Left kidney (tissue), 2 donors: ENCODE measurements around the gene SIX2. TPM values are rescaled to one million over a fixed set of nuclear protein-coding genes. Genes with fewer than 3 reads are reported as not detected.

Experiments used
- DNase-seq: peaks from one replicate; pipeline ENCODE4 v3.0.0-alpha.2; 2013
- polyA plus RNA-seq: library from polyadenylated mRNA; unstranded; fragments of 120-200 nt; gene quantifications from one replicate; pipeline ENCODE4 v1.2.1, GENCODE V29; 2013; ENCODE audit not compliant: insufficient read length

Gene SIX2
- polyA plus RNA-seq, 1 donor, result 22.6 TPM

GRCh38 chr2:44970846-44971450, 38.3 kb downstream of the SIX2 start:
- no peak for DNase-seq

GRCh38 chr2:44969936-44970335, 39.3 kb downstream of the SIX2 start:
- DNase-seq, result no peak

GRCh38 chr2:44967727-44968432, 41.4 kb downstream of the SIX2 start:
- DNase-seq, result no peak

GRCh38 chr2:44967056-44967455, 42.2 kb downstream of the SIX2 start:
- DNase-seq, result no peak

GRCh38 chr2:44965684-44966083, 43.6 kb downstream of the SIX2 start:
- DNase-seq, result no peak

GRCh38 chr2:44964752-44965236, 44.5 kb downstream of the SIX2 start:
- DNase-seq, result no peak

GRCh38 chr2:44962176-44962695, 47.0 kb downstream of the SIX2 start:
- DNase-seq, result no peak

GRCh38 chr2:44960871-44961270, 48.4 kb downstream of the SIX2 start:
- DNase-seq, result no peak

GRCh38 chr2:44959855-44960254, 49.4 kb downstream of the SIX2 start:
- no peak for DNase-seq

GRCh38 chr2:44957656-44958327, 51.5 kb downstream of the SIX2 start:
- no peak for DNase-seq

- DNase-seq, result no peak
Measured at GRCh38 chr2:44956843-44957242, 52.4 kb downstream of the SIX2 start.

- no peak for DNase-seq
Measured at GRCh38 chr2:44955593-44956392, 53.5 kb downstream of the SIX2 start.

Other genes with a start within 250 kb of the SIX2 start
- not detected for gene SIX3, start 67.8 kb downstream of the SIX2 start, polyA plus RNA-seq